Uterus (tissue), 2 donors: Measurements from ENCODE around the gene FBLN1.

Source experiments
- CTCF ChIP-seq, 4 experiments: fragments of 200-600 bp in 2 of 4; fragments of 450-650 bp in 2 of 4; sonication (generic) in 2 of 4; IDR thresholded peaks; one replicate each; pipeline ENCODE4 v1.5.1; 2016 to 2019; ENCODE audit warnings: antibody characterized with exemption in 4 of 4, mild to moderate bottlenecking in 2 of 4, moderate library complexity in 1 of 4
- POLR2A ChIP-seq, 2 donors: fragments of 450-650 bp; IDR thresholded peaks; one replicate each; pipeline ENCODE4 v1.6.1; 2016; ENCODE audit warnings: antibody characterized with exemption in 2 of 2, mild to moderate bottlenecking in 1 of 2, moderate library complexity in 1 of 2

- TF ChIP-seq CTCF (IDR thresholded peaks at IDR 0.05): no peak
- TF ChIP-seq POLR2A (IDR thresholded peaks at IDR 0.05): no peak
These were observed 11.8 kb upstream of the FBLN1 start for GRCh38 chr22:45490836-45491235.
